NT2/D1 (cell line): ENCODE measurements around the gene UBXN6.

ENCODE experiments used
- YY1 ChIP-seq: IDR thresholded peaks from 2 replicates; pipeline ENCODE4 v1.6.1; 2011; ENCODE audit not compliant: insufficient read length, insufficient read depth
- ZNF274 ChIP-seq: IDR thresholded peaks from 2 replicates; pipeline ENCODE4 v1.6.1; 2011; ENCODE audit warnings: mild to moderate bottlenecking, low read depth, low read length

- TF ChIP-seq ZNF274 (no peak), YY1 (no peak)
These were observed 34.9 kb upstream of the UBXN6 start for GRCh38 chr19:4492337-4493103.
